Activated CD8-positive, alpha-beta T cell treated with anti-CD3 and anti-CD28 coated beads for 36 hours (primary cell): ENCODE data around the gene EAF2. TPM values are rescaled to one million over a fixed set of nuclear protein-coding genes. Genes with fewer than 3 reads are reported as not detected.

ENCODE experiments used
- ATAC-seq: fragments of 200-7000 bp; cut with Tn5 transposase; one replicate; pipeline ENCODE4 v1.10.0; 2021; ENCODE audit warnings: mild to moderate bottlenecking, moderate library complexity
- CTCF ChIA-PET: fragments of 350-600 bp; sonication (Branson Sonifier 250); formaldehyde crosslinking; loops from one replicate; lab custom pipeline; 2021; ENCODE audit warnings: antibody characterized with exemption; lab: Charles Lee
- POLR2A ChIA-PET: fragments of 350-600 bp; sonication (Branson Sonifier 250); formaldehyde crosslinking; loops from one replicate; lab custom pipeline; 2021; ENCODE audit warnings: antibody characterized with exemption; lab: Charles Lee
- DNase-seq: peaks from one replicate; pipeline ENCODE4 v3.0.0-alpha.2; 2020
- H3K27ac Mint-ChIP-seq: one replicate; pipeline ENCODE4 v1.8.0; 2021; ENCODE audit warnings: mild to moderate bottlenecking, mixed read lengths
- H3K27me3 Mint-ChIP-seq: one replicate; pipeline ENCODE4 v1.8.0; 2021; ENCODE audit warnings: mixed read lengths
- H3K36me3 Mint-ChIP-seq: one replicate; pipeline ENCODE4 v1.8.0; 2021; ENCODE audit warnings: low read depth, mixed read lengths
- H3K4me1 Mint-ChIP-seq: one replicate; pipeline ENCODE4 v1.8.0; 2021; ENCODE audit warnings: low read depth, mixed read lengths
- H3K4me3 Mint-ChIP-seq: one replicate; pipeline ENCODE4 v1.8.0; 2021; ENCODE audit warnings: mild to moderate bottlenecking, moderate library complexity, mixed read lengths
- H3K9me3 Mint-ChIP-seq: one replicate; pipeline ENCODE4 v1.8.0; 2021; ENCODE audit warnings: mixed read lengths
- CTCF ChIP-seq: fragments of 200-600 bp; IDR thresholded peaks from one replicate; pipeline ENCODE4 v1.8.0; 2022; ENCODE audit warnings: antibody characterized with exemption, mild to moderate bottlenecking
- intact Hi-C: fragments of 100-400 bp; cut with micrococcal nuclease; formaldehyde crosslinking; loops from one replicate; pipeline ENCODE4 v1.10.0; 2022
- total RNA-seq, 2 experiments: library from RNA; stranded (reverse); gene quantifications; one replicate each; pipeline ENCODE4 v1.2.3, GENCODE V29; 2021

The EAF2 gene
- total RNA-seq, 2 experiments from 2014 or later: 13.4 to 14.4 TPM

- no peaks in the 10 kb centered on the region for H3K4me1 Mint-ChIP-seq
- intact Hi-C loops: no loop called here
- ATAC-seq (no peak), DNase-seq (no peak)
- no peaks in the 10 kb centered on the region for H3K27me3 Mint-ChIP-seq
- ChIA-PET CTCF (no interaction called here), POLR2A (no interaction called here)
- no peak for TF ChIP-seq CTCF
- H3K9me3 Mint-ChIP-seq: no peaks in the 10 kb centered on the region
- H3K36me3 Mint-ChIP-seq: peaks cover 2% of the 10 kb centered on the region
- H3K27ac Mint-ChIP-seq: no peak within 1 kb of the TSS
- H3K4me3 Mint-ChIP-seq: no peak within 1 kb of the TSS
These were observed 59.4 kb downstream of the EAF2 start, which contains the start of gene SLC15A2 for GRCh38 chr3:121894301-121894990. SLC15A2 (plus strand) TSS chr3:121894401; CDS start chr3:121894477, 76 bp downstream.

DNA sequence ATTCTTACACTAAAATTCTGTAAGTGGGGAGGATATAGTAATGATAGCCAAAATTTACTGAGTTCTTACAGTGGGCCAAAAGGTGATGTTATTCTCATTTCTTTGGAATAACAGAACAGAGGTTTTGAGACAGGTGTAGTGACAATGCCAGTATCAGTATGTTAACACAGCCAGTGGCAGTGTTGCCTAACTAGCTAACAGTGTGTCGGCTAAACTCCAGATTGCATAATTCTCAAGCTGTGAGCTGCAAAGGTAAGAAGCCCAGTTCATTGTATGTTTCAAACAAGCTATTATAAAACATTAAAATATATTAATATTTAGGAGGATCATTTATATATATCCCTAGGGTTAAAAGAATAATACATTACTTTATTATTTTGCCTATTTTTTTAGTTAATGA is 60.1 kb downstream of the EAF2 start:
- DNase-seq (no peak), ATAC-seq (no peak)
- CTCF ChIA-PET: no interaction called here
- TF ChIP-seq CTCF: no peak
- no peaks in the 10 kb centered on the region for H3K9me3 Mint-ChIP-seq
- POLR2A ChIA-PET: no interaction called here
- peaks cover 2% of the 10 kb centered on the region for H3K36me3 Mint-ChIP-seq
- no peaks in the 10 kb centered on the region for H3K4me1 Mint-ChIP-seq
- no peak overlapping the region for H3K27ac Mint-ChIP-seq
- no peaks in the 10 kb centered on the region for H3K27me3 Mint-ChIP-seq
- intact Hi-C loops: no loop called here
- no peak overlapping the region for H3K4me3 Mint-ChIP-seq

GRCh38 chr3:121895736-121896135 is 60.7 kb downstream of the EAF2 start:
- H3K36me3 Mint-ChIP-seq: peaks cover 2% of the 10 kb centered on the region
- ATAC-seq (no peak), DNase-seq (no peak)
- ChIA-PET CTCF (interaction anchor here (0.6 kb wide), 1 partner anchor 216 kb away, joined by 3 read pairs; no protein-coding TSS in a partner anchor), POLR2A (no interaction called here)
- no peaks in the 10 kb centered on the region for H3K9me3 Mint-ChIP-seq
- no peaks in the 10 kb centered on the region for H3K4me1 Mint-ChIP-seq
- no peak overlapping the region for H3K4me3 Mint-ChIP-seq
- TF ChIP-seq CTCF: no peak
- no peaks in the 10 kb centered on the region for H3K27me3 Mint-ChIP-seq
- H3K27ac Mint-ChIP-seq: no peak overlapping the region
- intact Hi-C loops: no loop called here

DNA sequence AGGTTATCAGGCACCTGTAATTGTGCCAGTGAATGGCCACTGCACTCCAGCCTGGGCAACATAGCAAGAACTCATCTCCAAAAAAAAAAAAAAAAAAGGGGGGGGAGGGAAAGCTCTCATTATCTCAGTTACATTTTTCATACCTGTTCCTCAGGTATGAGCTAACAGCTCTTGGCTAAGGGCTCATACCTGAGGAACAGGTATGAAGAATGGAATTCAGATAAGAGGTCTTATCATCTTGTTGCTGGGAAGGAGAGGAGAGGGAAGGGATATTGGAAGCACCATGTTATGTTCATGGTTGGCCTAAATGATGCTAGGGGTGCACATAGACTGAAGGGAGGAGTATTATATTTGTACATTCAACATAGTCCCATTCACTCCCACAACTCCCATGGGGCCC is 61.8 kb downstream of the EAF2 start:
- peaks cover 2% of the 10 kb centered on the region for H3K36me3 Mint-ChIP-seq
- H3K9me3 Mint-ChIP-seq: no peaks in the 10 kb centered on the region
- no peaks in the 10 kb centered on the region for H3K27me3 Mint-ChIP-seq
- CTCF ChIA-PET: no interaction called here
- intact Hi-C loops: no loop called here
- DNase-seq (no peak), ATAC-seq (no peak)
- no peak overlapping the region for H3K27ac Mint-ChIP-seq
- no peaks in the 10 kb centered on the region for H3K4me1 Mint-ChIP-seq
- H3K4me3 Mint-ChIP-seq: no peak overlapping the region
- POLR2A ChIA-PET: no interaction called here
- TF ChIP-seq CTCF: no peak

DNA sequence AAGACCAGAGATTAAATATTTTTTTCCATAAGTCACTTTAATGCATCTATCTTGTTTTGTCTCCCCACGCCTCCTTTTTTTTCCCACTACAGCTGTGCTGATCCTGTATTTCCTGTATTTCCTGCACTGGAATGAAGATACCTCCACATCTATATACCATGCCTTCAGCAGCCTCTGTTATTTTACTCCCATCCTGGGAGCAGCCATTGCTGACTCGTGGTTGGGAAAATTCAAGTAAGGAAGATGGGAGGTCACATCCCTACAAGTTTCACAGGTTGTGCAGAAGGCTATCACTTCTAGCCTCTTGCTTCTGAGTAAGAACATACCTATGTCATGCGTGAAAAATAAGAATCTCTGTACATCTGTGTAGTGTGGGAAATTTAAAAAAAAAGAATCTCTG is 62.3 kb downstream of the EAF2 start:
- H3K27ac Mint-ChIP-seq: no peak overlapping the region
- DNase-seq (no peak), ATAC-seq (no peak)
- H3K9me3 Mint-ChIP-seq: no peaks in the 10 kb centered on the region
- peaks cover 2% of the 10 kb centered on the region for H3K36me3 Mint-ChIP-seq
- no peaks in the 10 kb centered on the region for H3K27me3 Mint-ChIP-seq
- no peak for TF ChIP-seq CTCF
- POLR2A ChIA-PET: no interaction called here
- H3K4me3 Mint-ChIP-seq: no peak overlapping the region
- H3K4me1 Mint-ChIP-seq: no peaks in the 10 kb centered on the region
- intact Hi-C loops: no loop called here
- CTCF ChIA-PET: no interaction called here
